ENCODE data around the gene KIFAP3.
"Not testable (repeated sequence)": the region's sequence is repeated elsewhere in the genome, so short reads cannot be mapped to it uniquely, and the experiment has no call there.

The KIFAP3 gene

GRCh38 chr1:170074250-170075157 is at the start of gene KIFAP3:
TSS of gene KIFAP3 (minus strand) at chr1:170074695. CDS start at chr1:170074467, 228 bp downstream.
- TF ChIP-seq CTCF (IDR thresholded peaks at IDR 0.05; ENCODE audit: low read depth, low read length): peak; percentile 25; the same call in 1 of the 2 replicates
- H3K27me3 ChIP-seq (ENCODE audit: insufficient read depth, low read depth, severe bottlenecking): no peaks in the 10 kb centered on the region
- H3K27ac ChIP-seq: peak within 1 kb of the TSS; percentile 36; the same call in 1 of the 2 replicates
- no peaks in the 10 kb centered on the region for H3K36me3 ChIP-seq
- H3K9me3 ChIP-seq (ENCODE audit: severe bottlenecking): no peaks in the 10 kb centered on the region
- H3K4me3 ChIP-seq (ENCODE audit: low read depth, low read length): peak within 1 kb of the TSS; percentile 76
- DNase-seq: peak; percentile 92

GRCh38 chr1:170122366-170122765 is 47.9 kb upstream of the KIFAP3 start:
- no peaks in the 10 kb centered on the region for H3K27me3 ChIP-seq (ENCODE audit: insufficient read depth, low read depth, severe bottlenecking)
- H3K9me3 ChIP-seq (ENCODE audit: severe bottlenecking): no peaks in the 10 kb centered on the region
- no peak overlapping the region for H3K4me3 ChIP-seq (ENCODE audit: low read depth, low read length)
- DNase-seq: no peak
- TF ChIP-seq CTCF (IDR thresholded peaks at IDR 0.05; ENCODE audit: low read depth, low read length): no peak
- no peak overlapping the region for H3K27ac ChIP-seq
- no peaks in the 10 kb centered on the region for H3K36me3 ChIP-seq

GRCh38 chr1:170114906-170115305 is 40.4 kb upstream of the KIFAP3 start:
- Histone ChIP-seq H3K36me3 (no peaks in the 10 kb centered on the region), H3K27me3 (ENCODE audit: insufficient read depth, low read depth, severe bottlenecking) (no peaks in the 10 kb centered on the region), H3K9me3 (ENCODE audit: severe bottlenecking) (no peaks in the 10 kb centered on the region), H3K4me3 (ENCODE audit: low read depth, low read length) (no peak overlapping the region), H3K27ac (no peak overlapping the region)
- no peak for DNase-seq
- TF ChIP-seq CTCF (IDR thresholded peaks at IDR 0.05; ENCODE audit: low read depth, low read length): no peak

- H3K27ac ChIP-seq; H3K36me3 ChIP-seq; H3K9me3 ChIP-seq (ENCODE audit: severe bottlenecking); H3K4me3 ChIP-seq (ENCODE audit: low read depth, low read length); H3K27me3 ChIP-seq (ENCODE audit: insufficient read depth, low read depth, severe bottlenecking); DNase-seq: not testable (repeated sequence)
These were observed 38.6 kb upstream of the KIFAP3 start for GRCh38 chr1:170113140-170113539.

- Histone ChIP-seq H3K36me3 (no peaks in the 10 kb centered on the region), H3K27me3 (ENCODE audit: insufficient read depth, low read depth, severe bottlenecking) (no peaks in the 10 kb centered on the region), H3K27ac (no peak overlapping the region), H3K9me3 (ENCODE audit: severe bottlenecking) (no peaks in the 10 kb centered on the region), H3K4me3 (ENCODE audit: low read depth, low read length) (no peak overlapping the region)
- DNase-seq: no peak
- no peak for TF ChIP-seq CTCF (IDR thresholded peaks at IDR 0.05; ENCODE audit: low read depth, low read length)
These were observed 23.0 kb upstream of the KIFAP3 start for GRCh38 chr1:170097449-170097948.

- no peaks in the 10 kb centered on the region for H3K36me3 ChIP-seq
- H3K4me3 ChIP-seq (ENCODE audit: low read depth, low read length): no peak overlapping the region
- DNase-seq: no peak
- H3K27me3 ChIP-seq (ENCODE audit: insufficient read depth, low read depth, severe bottlenecking): no peaks in the 10 kb centered on the region
- H3K9me3 ChIP-seq (ENCODE audit: severe bottlenecking): no peaks in the 10 kb centered on the region
- H3K27ac ChIP-seq: no peak overlapping the region
- no peak for TF ChIP-seq CTCF (IDR thresholded peaks at IDR 0.05; ENCODE audit: low read depth, low read length)
These were observed 22.4 kb upstream of the KIFAP3 start for GRCh38 chr1:170096806-170097340.
